PC-9 (cell line): ENCODE results near the gene CRELD1. TPM values are rescaled to one million over a fixed set of nuclear protein-coding genes. Genes with fewer than 3 reads are reported as not detected.
"Not testable (repeated sequence)": the region's sequence is repeated elsewhere in the genome, so short reads cannot be mapped to it uniquely, and the experiment has no call there.

Source experiments
- BruUV-seq: library from RNA; stranded (reverse); fragments of 400-500 nt; replicated peaks from 2 replicates; lab custom pipeline; 2021; lab: Mats Ljungman, UMichigan
- CTCF ChIA-PET: fragments of 300-600 bp; sonication (Branson Sonifier 250); formaldehyde crosslinking; loops from one replicate; lab custom pipeline; 2022; ENCODE audit warnings: antibody characterized with exemption; lab: Charles Lee
- POLR2A ChIA-PET: fragments of 300-600 bp; sonication (Branson Sonifier 250); formaldehyde crosslinking; loops from one replicate; lab custom pipeline; 2022; ENCODE audit warnings: antibody characterized with exemption; ENCODE audit not compliant: unreplicated experiment; lab: Charles Lee
- DNase-seq, 2 experiments: peaks; one replicate each; pipeline versions ENCODE4 v3.0.0 to v3.0.0-alpha.2; 2015 to 2022; ENCODE audit warnings: mixed read lengths in 1 of 2
- H2AFZ ChIP-seq: fragments of 200-600 bp; sonication (generic); 2 replicates; pipeline ENCODE4 v1.8.1; 2017; ENCODE audit warnings: antibody characterized with exemption
- H3F3A ChIP-seq: fragments of 200-600 bp; sonication (generic); 2 replicates; pipeline ENCODE4 v1.8.1; 2017; ENCODE audit warnings: antibody characterized with exemption, mild to moderate bottlenecking, low read depth; ENCODE audit not compliant: insufficient read depth
- H3K27ac ChIP-seq: fragments of 200-600 bp; sonication (generic); 2 replicates; pipeline ENCODE4 v1.6.1; 2016; ENCODE audit warnings: mixed run types
- H3K27me3 ChIP-seq: fragments of 200-600 bp; sonication (generic); 2 replicates; pipeline ENCODE4 v1.6.1; 2016; ENCODE audit warnings: low read depth, mixed run types; ENCODE audit not compliant: insufficient read depth
- H3K36me3 ChIP-seq: fragments of 200-600 bp; sonication (generic); 2 replicates; pipeline ENCODE4 v1.6.1; 2016; ENCODE audit warnings: low read depth, mixed run types
- H3K4me1 ChIP-seq: fragments of 200-600 bp; sonication (generic); replicated peaks from 2 replicates; pipeline ENCODE4 v1.6.1; 2016; ENCODE audit warnings: mixed run types; ENCODE audit not compliant: insufficient read depth
- H3K4me2 ChIP-seq: fragments of 200-600 bp; sonication (generic); 2 replicates; pipeline ENCODE4 v1.6.1; 2017; ENCODE audit warnings: mixed run types
- H3K4me3 ChIP-seq: fragments of 200-600 bp; sonication (generic); 2 replicates; pipeline ENCODE4 v1.6.1; 2016; ENCODE audit warnings: mixed run types
- H3K79me2 ChIP-seq: fragments of 200-600 bp; sonication (generic); 2 replicates; pipeline ENCODE4 v1.6.1; 2017; ENCODE audit warnings: low read depth, mixed run types
- H3K9me2 ChIP-seq: fragments of 200-600 bp; sonication (generic); 2 replicates; pipeline ENCODE4 v1.8.1; 2017; ENCODE audit warnings: mild to moderate bottlenecking; ENCODE audit not compliant: insufficient read depth
- H3K9me3 ChIP-seq: fragments of 200-600 bp; sonication (generic); 2 replicates; pipeline ENCODE4 v1.8.1; 2016; ENCODE audit warnings: low read depth; ENCODE audit not compliant: insufficient read depth
- H4K20me1 ChIP-seq: fragments of 200-600 bp; sonication (generic); 2 replicates; pipeline ENCODE4 v1.8.1; 2017; ENCODE audit not compliant: insufficient read depth
- CTCF ChIP-seq: fragments of 200-600 bp; sonication (generic); conservative IDR thresholded peaks from 2 replicates; pipeline ENCODE4 v1.6.1; 2017; ENCODE audit warnings: mixed run types, antibody characterized with exemption, mild to moderate bottlenecking, moderate library complexity
- EZH2 ChIP-seq: fragments of 200-600 bp; sonication (generic); IDR thresholded peaks from 2 replicates; pipeline ENCODE4 v1.8.0; 2017; ENCODE audit warnings: antibody characterized with exemption, low read depth
- intact Hi-C: fragments of 100-400 bp; cut with micrococcal nuclease; formaldehyde crosslinking; loops from one replicate; pipeline ENCODE4 v1.10.0; 2022; ENCODE audit not compliant: unreplicated experiment
- total RNA-seq: library from RNA; stranded (reverse); gene quantifications from 2 replicates; pipeline ENCODE4 v1.2.3, GENCODE V29; 2021

The CRELD1 gene
- total RNA-seq, 1 experiment from 2014 or later, result 30.7 TPM

DNA sequence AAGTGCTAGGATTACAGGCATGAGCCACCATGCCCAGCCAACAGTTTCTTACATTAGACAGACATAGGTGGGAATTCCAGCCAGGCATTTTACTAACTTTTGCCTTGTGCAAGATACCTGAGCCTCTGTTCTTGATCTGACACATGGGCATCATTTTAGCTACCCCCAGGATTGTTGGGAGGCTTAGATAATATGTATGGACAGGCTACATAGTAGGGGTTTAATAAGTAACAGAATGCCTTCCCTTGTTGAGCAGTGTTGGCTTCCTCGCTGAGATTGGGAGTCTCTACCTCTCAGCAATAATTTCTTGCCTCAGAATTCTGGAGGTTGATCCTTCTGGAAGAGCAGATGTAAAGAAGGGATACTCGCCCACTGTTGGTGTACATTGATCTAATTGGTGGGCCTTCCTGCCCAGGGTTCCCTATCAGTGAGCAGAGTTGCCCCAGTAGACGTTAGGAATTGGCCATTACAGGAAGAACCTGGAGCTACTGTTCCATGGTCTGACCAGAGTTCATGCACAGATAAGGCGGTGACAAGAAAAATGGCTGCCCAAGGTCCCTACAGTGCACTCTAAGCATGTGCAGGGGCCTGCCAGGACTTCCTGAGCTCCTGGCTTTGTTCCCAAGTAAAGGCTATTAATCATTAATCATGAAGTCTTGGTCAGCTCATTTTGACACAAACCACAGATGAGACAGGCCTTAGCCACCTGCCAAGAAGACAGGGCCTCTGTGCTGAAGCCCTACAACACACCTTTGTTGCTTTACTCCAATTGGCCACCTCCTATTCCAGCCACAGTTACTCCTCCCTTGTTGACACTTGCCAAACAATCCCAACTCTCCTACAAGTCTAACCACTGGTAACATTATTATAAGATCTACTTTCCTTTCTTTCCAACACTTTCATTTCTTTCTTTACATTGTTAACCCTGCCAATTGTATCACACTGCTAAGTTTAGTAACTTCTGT lies 35.9 kb upstream of the CRELD1 start:
- Histone ChIP-seq H3K36me3 (peaks cover 14% of the 10 kb centered on the region), H4K20me1 (no peaks in the 10 kb centered on the region), H3F3A (peaks cover 73% of the 10 kb centered on the region), H3K27ac (peak overlapping the region; percentile 73), H3K79me2 (peaks cover 28% of the 10 kb centered on the region), H3K4me2 (peak overlapping the region; percentile 71), H2AFZ (no peak overlapping the region), H3K27me3 (no peaks in the 10 kb centered on the region), H3K4me3 (peak overlapping the region; percentile 20; the same call in 1 of the 2 replicates), H3K4me1 (peaks cover 74% of the 10 kb centered on the region), H3K9me3 (no peaks in the 10 kb centered on the region), H3K9me2 (no peaks in the 10 kb centered on the region)
- peak; percentile 74 to 96 for DNase-seq
- ChIA-PET POLR2A (interaction anchor here (0.5 to 0.6 kb wide), 3 partner anchors 234 to 419 kb away, joined by 3 to 24 read pairs (median 4); no protein-coding TSS in a partner anchor), CTCF (interaction anchor here (0.7 to 0.9 kb wide), 3 partner anchors 15 to 49 kb away, joined by 3 read pairs; no protein-coding TSS in a partner anchor)
- BruUV-seq, result no TSS peak
- TF ChIP-seq CTCF (no peak), EZH2 (no peak)
- intact Hi-C loops, result loop anchor here (5.0 kb wide), 1 partner anchor 55 kb away; the partner anchor contains the start of gene RPUSD3

DNA sequence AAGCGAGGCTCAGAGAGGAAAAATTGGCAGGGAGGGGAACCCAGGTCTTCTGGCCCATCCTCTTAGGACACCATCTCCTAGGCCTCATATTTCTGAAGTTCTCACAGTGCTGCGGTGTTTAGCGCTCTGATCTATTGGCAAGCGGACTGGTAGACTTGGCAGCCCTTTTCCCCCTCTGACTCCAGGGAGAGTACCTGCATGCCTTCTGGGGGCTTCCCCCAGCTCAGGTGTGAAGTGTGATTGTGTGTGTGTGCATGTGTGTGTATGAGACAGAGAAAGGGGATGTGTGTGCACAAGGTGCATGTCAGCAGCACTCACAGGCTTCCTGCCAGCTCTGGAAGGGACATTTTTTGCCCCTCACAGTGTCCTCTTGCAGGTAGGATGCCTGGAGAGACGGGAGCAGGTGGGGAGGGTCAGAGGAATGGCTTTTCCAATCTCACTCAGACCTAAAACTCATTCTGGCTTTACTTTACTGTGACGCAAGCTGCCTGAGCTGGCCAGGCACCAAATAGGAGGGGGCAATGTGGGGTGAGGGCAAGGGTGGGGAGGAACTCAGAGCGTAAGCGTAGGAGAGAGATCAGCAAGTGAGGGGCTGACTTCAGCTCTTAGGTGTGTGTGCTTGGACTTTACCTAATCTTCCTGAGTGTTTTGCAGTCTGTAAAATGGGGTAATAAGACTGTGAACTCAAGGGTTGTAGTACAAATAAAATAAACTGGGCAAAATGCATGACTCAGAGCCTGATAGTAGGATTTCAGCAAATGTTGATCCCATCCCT lies 35.0 kb upstream of the CRELD1 start:
- Histone ChIP-seq H3K27ac (peak overlapping the region; percentile 73), H3K4me2 (peak overlapping the region; percentile 71), H4K20me1 (no peaks in the 10 kb centered on the region), H3K9me3 (no peaks in the 10 kb centered on the region), H3K79me2 (peaks cover 18% of the 10 kb centered on the region), H3K27me3 (no peaks in the 10 kb centered on the region), H3K9me2 (no peaks in the 10 kb centered on the region), H3K4me3 (peak overlapping the region; percentile 20; the same call in 1 of the 2 replicates), H2AFZ (no peak overlapping the region), H3K4me1 (peaks cover 74% of the 10 kb centered on the region), H3K36me3 (peaks cover 5% of the 10 kb centered on the region), H3F3A (peaks cover 68% of the 10 kb centered on the region)
- ChIA-PET POLR2A (interaction anchor here (0.5 kb wide), 1 partner anchor 283 kb away, joined by 4 read pairs; no protein-coding TSS in a partner anchor), CTCF (interaction anchor here (0.9 kb wide), 2 partner anchors 46 to 48 kb away, joined by 3 read pairs; no protein-coding TSS in a partner anchor)
- BruUV-seq, result no TSS peak
- intact Hi-C loops, result loop anchor here (5.0 kb wide), 1 partner anchor 56 kb away; the partner anchor contains the start of gene RPUSD3
- TF ChIP-seq EZH2, result no peak
- no peak for TF ChIP-seq CTCF
- peak in 1 of 2 experiments; percentile 48 for DNase-seq

DNA sequence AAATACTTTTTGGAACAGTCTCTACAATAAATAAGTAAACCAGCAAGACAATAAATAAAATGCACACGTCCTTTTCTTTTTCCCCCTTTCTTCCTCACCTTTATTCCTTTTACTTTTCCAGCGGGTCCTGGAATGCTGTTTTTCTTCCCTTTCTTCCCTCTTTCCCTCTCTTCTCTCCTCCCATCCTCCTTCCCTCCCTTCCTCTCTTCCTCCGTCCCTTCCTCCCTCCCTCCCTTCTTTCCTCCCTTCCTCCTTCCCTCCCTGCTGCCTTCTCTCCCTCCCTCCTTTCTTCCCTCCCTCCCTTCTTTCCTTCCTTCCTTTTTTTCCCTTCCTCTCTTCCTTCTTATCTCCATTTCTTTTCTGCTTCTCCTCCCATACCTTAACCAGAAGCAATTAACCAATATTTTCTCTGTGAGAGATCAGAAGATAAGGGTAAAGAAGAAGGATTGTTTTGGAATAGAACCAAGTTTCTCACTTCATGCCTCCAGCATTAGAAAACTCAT lies 34.3 kb upstream of the CRELD1 start:
- Histone ChIP-seq H3K4me1 (peaks cover 74% of the 10 kb centered on the region), H3K79me2 (peaks cover 13% of the 10 kb centered on the region), H3K4me2 (peak overlapping the region; percentile 71), H2AFZ (no peak overlapping the region), H3K27ac (no peak overlapping the region), H3K36me3 (no peaks in the 10 kb centered on the region), H3K9me2 (no peaks in the 10 kb centered on the region), H3F3A (peaks cover 68% of the 10 kb centered on the region), H3K27me3 (no peaks in the 10 kb centered on the region), H3K4me3 (no peak overlapping the region), H3K9me3 (no peaks in the 10 kb centered on the region), H4K20me1 (no peaks in the 10 kb centered on the region)
- ChIA-PET CTCF (no interaction called here), POLR2A (no interaction called here)
- no peak for DNase-seq
- TF ChIP-seq CTCF, result no peak
- TF ChIP-seq EZH2, result no peak
- BruUV-seq, result no TSS peak
- intact Hi-C loops, result loop anchor here (5.0 kb wide), 1 partner anchor 57 kb away; the partner anchor contains the start of gene RPUSD3

GRCh38 chr3:9900965-9901415 lies 32.6 kb upstream of the CRELD1 start:
- H3K9me3 ChIP-seq, H3K4me3 ChIP-seq, H3K27me3 ChIP-seq, H3K79me2 ChIP-seq, H3K4me2 ChIP-seq, DNase-seq, BruUV-seq, H3K27ac ChIP-seq, CTCF ChIA-PET, H2AFZ ChIP-seq, H3K9me2 ChIP-seq, H4K20me1 ChIP-seq, intact Hi-C loops, H3K36me3 ChIP-seq: not testable (repeated sequence)
- Histone ChIP-seq H3K4me1 (peaks cover 69% of the 10 kb centered on the region), H3F3A (peaks cover 54% of the 10 kb centered on the region)
- POLR2A ChIA-PET, result interaction anchor here (0.7 kb wide), 1 partner anchor 12 kb away, joined by 3 read pairs; no protein-coding TSS in a partner anchor
